Measurements from ENCODE around the gene SH2D2A.

The SH2D2A gene

DNA sequence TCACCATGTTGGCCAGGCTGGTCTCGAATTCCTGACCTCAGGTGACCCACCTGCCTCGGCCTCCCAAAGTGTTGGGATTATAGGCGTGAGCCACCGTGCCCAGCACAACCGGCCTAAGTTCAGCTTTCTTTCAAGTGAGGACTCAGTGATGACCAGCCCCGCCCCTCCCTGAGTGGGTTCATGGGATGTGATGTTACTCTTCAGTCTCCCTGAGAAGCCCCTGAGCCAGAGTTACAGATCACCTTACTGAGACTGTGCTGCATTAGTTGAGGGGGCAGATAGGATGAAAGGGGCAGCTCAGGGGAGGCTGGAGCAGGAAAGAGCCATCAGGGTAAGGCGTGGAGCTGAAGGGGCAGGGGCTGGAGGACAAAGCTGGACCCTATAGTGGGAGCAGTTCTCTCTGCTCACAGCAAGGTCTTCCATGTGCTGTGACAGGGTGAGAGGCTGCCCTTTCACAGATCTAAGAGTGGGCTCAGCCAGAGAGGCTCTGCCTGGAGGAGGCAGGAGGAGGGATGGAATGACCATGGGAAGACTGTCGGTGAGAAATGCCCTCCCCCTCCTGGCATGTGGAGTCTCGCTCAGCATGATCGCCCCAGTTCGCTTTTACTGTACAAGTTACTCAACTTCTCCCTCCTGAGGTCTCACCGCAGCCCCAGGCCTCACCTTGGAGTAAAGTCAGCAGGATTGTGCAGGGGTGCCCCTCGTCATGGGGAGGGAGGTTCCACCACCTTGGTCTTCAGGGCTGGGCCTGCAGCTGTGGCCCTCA, 13.4 kb downstream of the SH2D2A start:
- no peak for DNase-seq (ENCODE audit: low spot score)

DNA sequence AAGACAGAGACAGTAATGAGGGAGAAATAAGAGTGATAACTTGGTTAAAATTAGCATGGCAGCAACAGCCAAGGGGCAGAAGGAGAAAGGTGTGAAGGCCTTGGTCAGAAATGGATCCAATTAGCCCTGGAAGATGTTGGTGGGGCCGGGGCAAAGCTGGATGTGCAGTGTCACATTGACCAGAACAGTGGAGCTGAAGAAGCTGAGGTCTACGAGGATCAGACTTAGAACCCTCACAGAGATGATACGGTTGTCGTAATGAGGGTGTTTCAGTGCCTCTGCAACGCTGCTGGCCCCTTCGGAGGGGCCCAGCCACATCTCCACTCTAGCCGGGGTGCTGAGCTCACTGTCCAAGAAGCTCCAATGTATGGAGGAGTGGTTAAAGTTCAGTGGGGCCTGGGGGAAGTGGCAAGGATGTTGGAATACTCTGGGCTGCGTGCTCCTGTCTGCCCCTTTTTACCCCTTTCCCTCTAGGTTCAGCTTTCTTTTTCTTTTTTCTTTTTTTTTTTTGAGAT, 14.2 kb downstream of the SH2D2A start:
- DNase-seq (ENCODE audit: low spot score) = no peak

DNA sequence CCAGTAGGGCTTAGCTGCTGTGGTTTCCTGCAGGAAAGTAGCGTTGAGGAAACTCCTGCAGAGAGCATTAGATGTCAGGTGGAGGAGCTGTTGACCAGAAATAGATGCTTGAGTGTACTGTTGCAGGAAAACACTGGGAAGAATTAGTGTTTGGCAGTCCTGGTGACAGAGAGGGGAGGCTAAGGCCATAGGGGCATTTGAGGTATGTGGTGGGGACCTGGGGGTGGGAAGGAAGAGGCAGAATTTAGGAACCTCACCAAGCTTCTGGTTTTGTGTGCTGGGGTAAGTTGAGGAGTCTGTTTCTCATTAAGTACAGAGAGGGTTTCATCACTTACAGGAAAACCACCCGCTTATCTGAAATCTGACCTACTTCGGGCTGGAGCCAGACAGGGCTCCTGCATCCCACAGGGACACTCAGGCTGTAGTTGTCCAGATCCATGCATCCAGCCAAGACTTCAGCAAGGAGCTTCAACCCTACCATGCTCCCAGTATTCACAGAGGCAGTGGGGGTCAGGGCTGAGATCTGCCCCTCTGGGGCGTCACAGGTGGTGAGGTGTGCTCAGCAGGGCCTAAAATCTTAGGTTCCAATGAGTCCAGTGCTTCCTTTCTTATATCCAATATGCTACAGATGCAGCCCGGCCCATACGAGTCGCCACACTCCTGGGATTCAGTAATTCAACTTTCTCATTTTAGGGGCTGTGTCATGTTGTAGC, 15.1 kb downstream of the SH2D2A start:
- DNase-seq (ENCODE audit: low spot score) = no peak

- DNase-seq (ENCODE audit: low spot score) = no peak
Observed at GRCh38 chr1:156797212-156797871, 19.3 kb downstream of the SH2D2A start.

DNA sequence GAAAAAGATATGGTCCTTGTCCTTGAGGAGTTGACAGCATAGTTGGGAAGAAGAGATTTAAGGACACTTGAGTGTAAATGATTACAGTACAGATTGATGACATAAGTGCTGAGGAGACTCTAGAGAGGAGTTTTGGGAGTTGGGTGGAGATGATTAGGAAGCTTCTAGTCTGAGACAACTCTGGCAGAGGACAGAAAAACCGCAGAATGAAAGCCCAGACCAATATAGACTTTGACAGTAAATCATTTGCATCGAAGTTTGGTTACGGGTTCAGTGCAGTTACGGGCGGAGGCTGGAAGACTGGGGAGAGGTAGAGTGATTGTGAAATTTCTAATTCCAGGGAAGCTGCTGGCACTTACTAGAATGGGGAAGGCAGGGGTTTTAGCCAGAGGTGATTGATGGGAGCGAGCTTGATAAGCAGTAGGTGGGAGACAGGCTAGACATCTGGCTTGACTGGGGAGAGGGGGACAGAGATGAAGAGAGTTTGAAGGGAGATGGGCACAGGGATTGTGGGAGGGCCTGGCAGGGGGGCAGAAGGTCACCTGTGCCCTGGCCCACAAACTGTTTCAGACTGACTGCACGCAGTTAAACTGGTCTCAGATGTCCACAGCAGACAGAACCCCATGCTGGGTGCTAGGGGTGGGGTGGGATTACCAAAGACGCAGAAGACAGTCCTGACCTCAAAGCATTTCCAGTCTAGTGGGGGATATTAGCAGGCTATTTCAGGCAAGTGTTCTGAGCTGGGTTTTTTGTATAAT, 20.1 kb downstream of the SH2D2A start:
- no peak for DNase-seq (ENCODE audit: low spot score)

- DNase-seq (ENCODE audit: low spot score) = no peak
Observed at GRCh38 chr1:156795787-156796186, 20.9 kb downstream of the SH2D2A start.

GRCh38 chr1:156795374-156795733, 21.3 kb downstream of the SH2D2A start:
- no peak for DNase-seq (ENCODE audit: low spot score)

DNA sequence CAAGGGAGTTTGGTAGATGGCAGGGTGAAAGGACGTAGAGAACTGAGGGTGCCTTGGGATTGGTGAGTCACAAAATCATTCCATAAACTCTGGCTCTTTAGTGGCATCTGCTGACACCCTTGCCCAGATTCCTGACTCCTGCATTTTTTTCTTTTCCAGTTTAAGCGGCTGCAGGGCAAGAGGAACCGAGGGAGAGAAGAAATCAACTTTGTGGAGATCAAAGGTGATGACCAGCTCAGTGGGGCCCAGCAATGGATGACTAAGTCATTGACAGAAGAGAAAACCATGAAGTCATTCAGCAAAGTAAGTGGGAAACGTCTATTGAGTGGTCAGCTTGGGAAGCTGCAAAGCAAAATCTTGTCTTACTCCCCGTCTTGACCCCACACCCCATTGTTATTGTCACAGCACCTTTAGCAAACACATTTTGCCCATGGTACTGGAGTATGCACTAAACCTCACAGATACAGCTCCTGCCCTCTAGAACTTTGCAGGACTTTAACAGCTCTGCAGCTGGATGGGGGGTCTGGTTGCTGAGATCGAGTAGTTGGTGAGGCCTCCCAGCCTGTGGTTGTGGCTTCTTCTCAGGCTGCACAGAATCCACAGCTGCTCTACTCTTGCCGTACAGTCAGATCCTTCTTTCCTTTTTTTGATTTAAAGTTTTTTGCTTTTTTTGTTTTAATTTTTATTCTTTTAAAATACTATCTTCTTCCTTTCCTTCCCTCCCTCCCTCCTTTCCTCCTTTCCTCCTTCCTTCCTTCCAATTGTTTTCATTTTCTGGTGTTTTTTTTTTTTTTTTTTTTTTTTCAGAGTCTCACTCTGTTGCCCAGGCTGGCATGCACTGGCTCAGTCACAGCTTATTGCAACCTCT, 21.9 kb downstream of the SH2D2A start:
- no peak for DNase-seq (ENCODE audit: low spot score)

GRCh38 chr1:156789621-156790318, 26.9 kb downstream of the SH2D2A start:
- no peak for DNase-seq (ENCODE audit: low spot score)

- no peak for DNase-seq (ENCODE audit: low spot score)
Observed at GRCh38 chr1:156788136-156788535, 28.5 kb downstream of the SH2D2A start.

- DNase-seq (ENCODE audit: low spot score) = no peak
Observed at GRCh38 chr1:156786640-156787039, 30.0 kb downstream of the SH2D2A start.

DNA sequence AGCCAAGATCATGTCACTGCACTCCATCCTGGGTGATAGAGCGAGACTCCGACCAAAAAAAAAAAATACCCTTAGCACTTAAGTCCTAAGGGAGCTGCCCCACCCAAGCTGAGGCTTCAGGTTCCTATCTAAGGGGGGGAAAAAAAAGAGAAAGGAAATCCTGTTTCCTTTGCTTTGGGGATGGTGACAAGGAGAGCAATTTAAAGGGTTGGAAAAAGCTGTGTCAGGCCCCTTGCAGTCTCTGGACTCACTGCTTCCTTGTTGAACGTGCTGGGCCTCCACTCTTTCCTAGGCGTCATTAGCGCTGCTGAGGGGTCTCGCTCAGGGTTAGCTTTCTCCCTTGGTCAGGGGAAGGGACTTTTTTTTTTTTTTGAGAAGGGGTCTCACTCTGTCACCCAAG, 31.2 kb downstream of the SH2D2A start:
- no peak for DNase-seq (ENCODE audit: low spot score)

DNA sequence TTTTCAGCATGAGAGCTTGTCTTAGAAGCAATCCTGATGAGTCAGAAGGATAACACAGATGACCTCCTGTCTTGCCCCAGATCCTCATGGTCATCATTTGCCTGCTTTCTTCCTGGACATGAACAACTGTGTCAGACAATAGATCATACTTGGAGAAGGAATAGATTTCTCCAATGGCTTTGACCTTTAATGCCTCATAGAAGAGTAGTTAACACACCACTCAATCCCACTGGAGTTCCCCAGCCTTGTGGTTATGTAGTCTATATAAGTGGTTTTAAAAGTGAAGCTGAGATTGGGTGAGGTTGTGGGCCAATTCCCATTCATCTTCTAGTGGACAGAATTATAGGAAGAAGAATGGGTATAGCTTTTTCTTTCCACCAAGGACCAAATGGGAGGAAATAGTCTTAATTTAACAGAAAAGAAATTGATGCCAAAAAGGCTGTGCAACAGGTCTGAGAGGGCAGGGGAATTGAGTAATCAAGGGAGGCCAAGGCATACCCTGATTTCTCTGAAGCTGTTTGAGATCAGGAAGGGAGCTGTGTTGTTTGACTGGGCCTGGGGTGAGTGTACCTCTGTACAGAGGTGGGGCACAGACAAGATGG, 35.0 kb downstream of the SH2D2A start:
- DNase-seq (ENCODE audit: low spot score) = no peak

DNA sequence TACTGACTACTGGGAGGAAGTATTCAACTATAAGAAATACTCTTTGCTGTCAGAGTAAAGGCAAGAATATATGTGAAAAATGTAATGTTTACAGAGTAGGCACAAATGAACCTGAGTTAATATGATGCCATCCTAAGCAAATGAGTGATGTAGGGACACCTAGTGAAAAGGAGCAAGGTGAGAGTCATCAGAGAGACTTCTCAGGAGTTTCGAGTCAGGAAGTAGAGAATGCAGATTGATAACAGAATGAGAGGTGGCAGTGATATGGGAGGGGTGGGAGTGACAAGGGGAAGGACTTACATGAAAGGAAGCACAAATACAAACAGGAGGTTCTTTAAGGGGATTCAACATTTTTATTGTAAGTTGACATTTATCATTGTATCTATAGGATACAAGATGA, 39.1 kb downstream of the SH2D2A start:
- no peak for DNase-seq (ENCODE audit: low spot score)

DNA sequence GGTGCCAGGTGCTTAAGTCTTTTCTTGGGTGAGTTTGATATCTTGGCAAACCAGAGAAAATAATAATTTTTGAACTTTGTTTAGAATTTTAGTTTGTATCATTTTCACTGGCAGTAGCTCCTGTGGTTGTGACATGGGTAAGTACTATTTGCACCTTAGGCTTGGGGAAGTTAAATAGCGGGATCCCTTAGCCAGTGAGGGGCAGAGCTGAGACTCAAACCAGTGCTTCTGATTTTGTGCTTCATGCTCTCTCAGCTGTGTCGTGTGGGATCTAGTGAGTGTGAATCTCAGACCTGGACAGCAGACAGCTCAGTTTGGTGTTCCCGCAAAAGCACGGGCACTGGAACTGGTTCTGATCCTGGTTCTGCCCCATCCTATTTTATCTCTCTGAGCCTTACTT, 39.7 kb downstream of the SH2D2A start:
- DNase-seq (ENCODE audit: low spot score) = no peak

DNA sequence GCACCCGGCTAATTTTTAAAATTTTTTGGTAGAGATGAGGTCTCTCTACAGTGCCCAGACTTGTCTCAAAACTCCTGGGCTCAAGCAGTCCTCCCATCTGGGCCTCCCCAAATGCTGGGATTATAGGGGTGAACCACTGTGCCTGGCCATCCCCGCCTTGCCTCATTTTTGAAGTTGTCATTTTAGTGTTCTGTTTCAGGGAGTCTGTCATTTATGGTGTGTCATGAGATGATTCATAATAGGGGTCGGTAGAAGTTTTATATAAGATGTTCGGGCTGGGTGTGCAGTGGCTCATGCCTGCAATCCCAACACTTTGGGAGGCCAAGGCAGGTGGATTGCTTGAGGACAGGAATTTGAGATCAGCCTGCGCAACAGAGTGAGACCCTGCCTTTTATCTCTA, 40.8 kb downstream of the SH2D2A start:
- no peak for DNase-seq (ENCODE audit: low spot score)

DNA sequence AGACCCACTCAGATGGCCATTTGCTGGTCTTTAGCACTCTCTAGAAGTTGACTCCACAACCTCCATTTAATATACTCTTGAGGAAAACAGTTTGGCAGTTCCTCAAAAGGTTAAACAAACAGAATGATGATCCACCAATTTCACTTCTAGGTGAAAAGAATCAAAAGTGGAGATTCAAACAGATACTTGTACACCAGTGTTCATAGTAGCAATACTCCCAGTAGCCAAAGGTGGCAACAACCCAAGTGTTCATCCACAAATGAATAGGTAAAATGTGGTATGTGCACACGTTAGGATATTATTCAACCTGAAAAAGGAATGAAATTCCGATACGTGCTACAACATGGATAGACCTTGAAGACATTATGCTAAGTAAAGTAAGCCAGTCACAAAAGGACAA, 43.0 kb downstream of the SH2D2A start:
- no peak for DNase-seq (ENCODE audit: low spot score)

DNA sequence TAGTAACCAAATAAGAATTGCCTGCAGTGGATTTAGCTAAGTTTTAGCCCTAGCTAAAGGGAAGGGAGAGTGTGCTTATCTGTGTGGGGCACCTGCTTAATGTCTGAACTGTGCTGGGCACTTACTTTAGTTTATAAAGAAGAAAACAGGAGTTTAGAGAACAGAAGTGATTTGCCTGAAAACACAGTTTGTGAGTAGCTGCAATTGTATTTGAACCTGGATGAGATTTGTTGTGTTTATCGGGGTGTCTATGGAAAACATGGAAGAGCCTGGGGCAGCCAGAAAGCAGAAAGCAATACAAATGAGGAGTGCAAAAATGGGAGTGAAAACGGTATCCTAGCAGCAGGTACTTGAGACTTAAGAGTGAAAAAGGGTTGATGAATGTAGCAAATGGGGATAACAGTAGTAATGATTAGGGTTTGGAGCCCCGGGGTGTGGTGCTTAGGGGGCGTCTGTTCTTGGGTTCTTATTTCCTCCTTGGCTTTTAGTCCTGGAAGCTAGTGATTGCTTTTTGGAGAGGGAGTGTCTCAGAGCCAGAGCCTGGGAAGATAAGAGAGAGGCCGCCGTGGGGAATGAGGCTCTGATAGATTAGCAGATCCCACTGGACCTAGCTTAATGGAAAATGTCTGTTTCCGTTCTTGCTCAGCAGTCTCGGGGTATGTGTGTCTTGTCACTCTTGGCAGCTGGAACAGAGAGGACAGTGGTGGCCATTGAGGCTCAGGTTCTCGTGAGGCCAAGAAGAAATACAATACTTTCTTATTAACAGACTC, 43.7 kb downstream of the SH2D2A start:
- no peak for DNase-seq (ENCODE audit: low spot score)

- no peak for DNase-seq (ENCODE audit: low spot score)
Observed at GRCh38 chr1:156772222-156772621, 44.4 kb downstream of the SH2D2A start.

Measured in left forelimb (tissue), 1 donor.